GM18868 (cell line): ENCODE data around the gene SLC12A8.

ENCODE experiments used
- ATAC-seq: cut with Tn5 transposase; IDR thresholded peaks from one replicate; pipeline ENCODE4 v1.9.1; 2021; ENCODE audit warnings: mild to moderate bottlenecking, moderate library complexity; ENCODE audit not compliant: unreplicated experiment

The SLC12A8 gene

GRCh38 chr3:125220183-125220582 is 7.6 kb upstream of the SLC12A8 start:
- ATAC-seq: no peak

DNA sequence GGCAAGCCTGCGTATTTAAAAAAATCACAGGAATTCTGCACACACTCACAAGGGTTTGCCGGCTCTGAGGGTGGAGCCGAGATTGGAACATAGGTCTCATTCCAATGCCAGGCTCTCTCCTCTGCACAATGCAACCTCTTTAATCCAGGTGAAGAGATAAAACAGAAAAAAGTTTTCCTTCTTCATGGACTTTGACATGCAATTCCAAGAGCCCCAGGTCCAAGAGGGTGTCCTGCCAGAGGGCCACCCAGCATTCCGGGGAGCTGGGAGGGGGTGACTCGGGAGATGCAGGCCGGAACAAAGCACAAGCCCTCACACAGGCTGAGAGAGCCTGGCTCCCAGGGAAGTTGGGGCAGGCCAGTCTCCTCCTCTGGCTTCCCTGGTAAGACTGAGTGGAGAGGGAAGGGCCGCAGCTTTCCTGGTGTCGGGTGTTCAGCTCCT is 6.7 kb upstream of the SLC12A8 start:
- no peak for ATAC-seq

- ATAC-seq: peak; percentile 45
Measured at GRCh38 chr3:125214738-125215137, 2.2 kb upstream of the SLC12A8 start.

DNA sequence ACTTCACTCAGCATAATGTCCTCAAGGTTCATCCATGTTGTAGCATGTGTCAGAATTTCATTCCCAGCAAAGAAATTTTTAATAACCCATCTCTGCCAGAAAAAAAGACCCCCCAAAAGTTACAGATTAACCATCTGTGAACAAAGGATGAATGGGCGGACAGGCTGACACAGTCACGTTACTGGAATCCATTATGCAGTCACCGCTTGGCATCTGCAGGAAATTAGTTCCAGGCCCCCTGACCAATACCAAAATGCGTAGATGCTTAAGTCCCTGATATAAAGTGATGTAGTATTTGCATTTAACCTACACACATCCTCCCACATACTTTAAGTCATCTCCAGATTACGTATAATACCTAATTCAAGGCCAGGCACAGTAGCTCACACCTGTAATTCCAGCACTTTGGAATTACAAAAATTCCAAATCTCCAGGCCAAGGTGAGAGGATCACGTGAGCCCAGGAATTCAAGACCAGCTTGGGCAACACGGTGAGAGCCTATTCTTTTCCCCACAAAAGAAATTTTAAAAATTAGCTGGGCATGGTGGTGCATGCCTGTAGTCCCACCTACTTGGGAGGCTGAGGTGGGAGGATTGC is 1.5 kb upstream of the SLC12A8 start:
- no peak for ATAC-seq

- ATAC-seq: no peak
Measured at GRCh38 chr3:125213364-125213755, 812 bp upstream of the SLC12A8 start.

DNA sequence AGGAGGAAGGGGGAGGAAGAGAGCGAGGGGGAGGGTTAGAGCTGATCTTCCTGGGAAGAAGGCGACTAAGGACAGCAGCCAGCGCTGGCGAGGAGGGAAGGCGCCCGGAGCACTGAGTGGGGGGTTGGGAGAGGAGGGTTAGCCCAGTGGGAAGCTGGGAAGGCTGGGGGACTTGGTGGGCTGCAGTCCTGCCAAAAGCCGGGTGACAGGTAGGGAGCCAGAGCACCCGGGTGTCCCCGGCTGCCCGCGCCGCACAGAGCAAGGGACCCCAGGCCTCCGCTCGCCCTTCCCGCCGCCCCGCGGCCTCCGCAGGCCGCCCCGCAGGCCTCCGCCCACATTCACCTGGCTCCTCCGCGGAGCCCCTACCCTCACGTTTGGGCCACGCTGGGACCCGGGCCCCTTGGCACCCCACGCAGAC is 448 bp downstream of the SLC12A8 start:
- ATAC-seq: peak; percentile 20

- ATAC-seq: no peak
Measured at GRCh38 chr3:125211523-125212090, 941 bp downstream of the SLC12A8 start.

- no peak for ATAC-seq
Measured at GRCh38 chr3:125207949-125208568, 4.5 kb downstream of the SLC12A8 start.

DNA sequence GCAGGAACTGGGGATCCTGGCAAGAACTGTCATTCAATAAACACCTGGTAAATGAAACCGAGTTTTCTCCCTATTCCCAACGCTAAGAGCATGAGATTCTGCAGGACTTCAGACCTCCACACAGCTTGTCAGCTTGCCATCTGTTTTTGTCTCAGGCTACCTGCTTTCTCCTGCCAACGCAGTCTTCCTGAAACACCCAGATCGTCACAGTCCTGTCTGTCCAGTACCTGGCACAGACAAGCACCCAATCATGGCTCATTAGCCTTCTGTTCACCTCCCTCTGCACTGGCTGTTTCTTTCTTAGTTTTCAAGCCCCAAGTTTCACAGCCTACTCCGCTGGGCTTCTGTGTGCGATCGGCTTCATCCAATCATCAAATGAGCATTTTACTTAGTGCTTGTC is 5.0 kb downstream of the SLC12A8 start:
- no peak for ATAC-seq

DNA sequence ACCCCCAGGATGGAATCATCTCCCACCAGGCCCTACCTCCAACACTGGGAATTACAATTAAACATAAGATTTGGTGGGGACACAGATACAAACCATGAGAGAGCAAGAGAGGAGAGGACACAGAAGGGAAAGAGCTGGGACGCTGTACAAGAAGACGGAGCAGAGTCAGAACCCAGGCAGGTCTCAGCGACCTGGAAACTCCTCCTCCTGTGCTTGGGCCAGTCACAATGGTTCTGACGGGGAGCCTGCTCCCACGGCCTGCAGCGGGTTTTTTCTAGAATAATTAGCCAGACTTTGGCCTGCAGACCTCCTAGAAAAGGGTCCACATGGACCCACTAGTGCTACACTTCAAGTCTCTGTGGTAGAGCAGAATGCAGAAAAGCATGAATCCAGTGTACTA is 5.6 kb downstream of the SLC12A8 start:
- no peak for ATAC-seq

DNA sequence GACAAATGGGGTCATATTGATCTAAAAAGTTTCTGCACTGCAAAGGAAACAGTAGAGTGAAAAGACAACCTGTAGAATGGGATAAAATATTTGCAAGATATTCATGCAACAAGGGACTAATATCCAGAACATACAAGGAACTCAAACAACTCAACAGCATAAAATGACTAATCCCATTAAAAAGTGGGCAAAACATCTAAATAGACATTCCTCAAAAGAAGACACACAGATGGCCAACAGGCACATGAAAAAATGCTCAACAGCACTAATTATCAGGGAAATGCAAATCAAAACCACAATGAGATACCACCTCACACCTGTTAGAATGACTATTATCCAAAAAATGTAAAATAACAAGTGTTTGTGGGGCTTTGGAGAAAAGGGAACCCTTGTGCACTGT is 8.8 kb downstream of the SLC12A8 start:
- no peak for ATAC-seq

DNA sequence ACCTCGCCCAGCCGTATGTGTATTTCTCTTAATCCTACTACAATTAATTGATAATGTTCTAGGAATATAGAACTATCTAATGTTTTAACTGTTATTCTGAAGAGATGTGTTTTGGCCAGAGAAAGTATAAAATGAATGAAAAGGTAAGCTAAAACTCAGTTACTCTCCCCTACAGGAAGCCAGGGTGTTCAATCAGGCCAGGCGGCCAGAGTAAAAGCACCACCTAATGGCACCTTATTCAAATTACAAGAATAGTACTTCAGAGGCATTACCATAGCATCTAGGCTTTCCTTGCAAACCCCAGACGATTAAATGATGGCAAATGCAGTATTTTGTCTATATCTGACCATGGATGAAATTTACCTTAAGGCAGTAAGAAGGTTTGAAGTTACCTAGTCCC is 10.4 kb downstream of the SLC12A8 start:
- ATAC-seq: no peak

GRCh38 chr3:125200731-125201139 is 11.8 kb downstream of the SLC12A8 start:
- peak; percentile 66 for ATAC-seq

DNA sequence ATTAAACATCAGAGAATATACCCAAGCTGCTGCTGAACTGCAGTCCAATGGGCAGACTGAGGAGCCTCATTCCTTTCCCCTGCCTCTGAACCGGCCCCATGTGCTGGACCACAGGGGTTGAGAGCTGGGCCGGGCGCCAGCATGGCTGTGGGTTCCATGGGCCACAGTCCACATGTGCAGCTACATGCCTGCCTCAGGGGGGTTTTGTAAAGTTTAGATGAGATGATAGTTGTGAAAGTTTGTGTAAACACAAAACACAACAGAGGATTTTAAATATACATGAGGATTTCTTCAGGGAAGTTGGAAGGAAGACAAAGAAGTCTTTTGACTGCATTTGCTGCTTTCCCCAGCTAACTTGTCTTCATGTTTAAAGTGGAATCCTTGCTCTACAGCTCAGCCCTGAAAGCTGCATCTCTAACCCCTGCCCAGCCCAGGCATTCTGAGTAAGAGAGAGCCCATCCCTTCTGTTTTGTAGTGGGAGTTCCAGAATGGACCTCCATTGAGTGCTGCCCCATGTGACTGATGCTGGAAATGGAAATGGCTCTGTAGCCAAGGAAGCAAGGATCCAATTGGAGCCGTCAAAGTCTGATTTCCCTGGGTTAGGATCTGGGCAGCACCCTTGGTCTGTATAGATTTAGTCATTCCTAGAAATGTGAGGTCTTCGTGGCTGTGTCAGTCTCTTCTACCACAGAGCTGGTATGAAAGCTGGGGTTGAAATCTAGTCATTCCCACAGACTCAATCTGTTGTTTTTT is 17.5 kb downstream of the SLC12A8 start:
- ATAC-seq: no peak

DNA sequence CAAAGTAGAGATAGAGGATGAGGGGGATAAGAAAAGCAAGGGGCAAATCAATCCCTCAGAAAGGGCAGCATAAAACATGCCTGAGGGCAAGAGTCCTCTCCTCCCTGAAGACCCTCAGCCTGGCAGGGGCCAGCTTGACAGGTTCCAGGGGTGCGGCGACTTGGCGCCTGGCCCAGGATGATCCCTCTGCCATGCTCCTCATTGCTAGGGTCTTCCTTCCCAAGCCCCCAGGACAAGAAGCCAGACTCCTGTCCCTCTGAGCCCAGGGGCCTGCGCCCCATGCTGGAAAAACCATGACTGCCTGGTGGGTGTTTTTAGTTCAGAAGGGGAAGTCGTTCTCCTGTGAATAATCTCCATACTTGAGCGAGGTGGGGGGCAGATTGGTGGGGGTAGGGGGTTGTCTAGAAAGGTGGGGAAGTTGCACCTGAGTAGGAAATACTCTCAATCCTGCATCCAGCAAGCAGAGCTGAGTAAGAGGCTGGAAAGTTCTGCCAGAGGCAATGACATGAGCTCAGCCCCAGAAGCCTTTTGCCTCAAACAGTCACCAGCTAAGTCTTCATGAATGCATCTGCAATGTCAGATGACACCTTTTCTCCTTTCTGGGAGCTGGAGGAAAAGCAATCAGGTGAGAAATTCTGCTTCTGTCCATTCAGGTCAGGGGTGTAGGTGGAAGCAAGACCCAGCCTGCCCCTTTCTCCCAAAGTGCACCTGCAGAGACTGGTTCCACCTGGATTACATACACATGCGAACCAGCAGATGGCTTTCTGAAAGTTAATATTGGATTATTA is 18.3 kb downstream of the SLC12A8 start:
- no peak for ATAC-seq

- peak; percentile 64 for ATAC-seq
Measured at GRCh38 chr3:125192190-125193035, 20.1 kb downstream of the SLC12A8 start.

- ATAC-seq: no peak
Measured at GRCh38 chr3:125191730-125192129, 20.8 kb downstream of the SLC12A8 start.

DNA sequence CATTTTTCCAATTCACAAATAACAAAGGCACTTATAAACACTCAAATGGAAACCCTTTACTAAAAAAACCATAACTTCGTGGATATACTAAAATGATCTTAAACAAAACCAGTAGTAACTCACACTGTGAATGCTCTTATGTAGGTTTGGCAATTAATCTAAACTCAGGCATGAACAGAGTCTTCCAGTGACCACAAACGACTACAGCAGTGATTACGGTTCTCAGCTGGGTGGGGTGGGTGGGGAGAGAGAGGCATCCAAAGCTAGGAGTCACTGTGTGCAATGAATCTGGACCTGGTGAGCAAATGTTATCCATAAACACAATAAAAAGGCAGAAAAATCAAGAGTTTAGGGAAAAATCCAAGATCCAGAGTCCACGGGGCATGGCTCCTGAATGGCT is 21.3 kb downstream of the SLC12A8 start:
- no peak for ATAC-seq

- no peak for ATAC-seq
Measured at GRCh38 chr3:125190786-125191185, 21.8 kb downstream of the SLC12A8 start.
